ENCODE results near the gene SERPINI1.

DNA sequence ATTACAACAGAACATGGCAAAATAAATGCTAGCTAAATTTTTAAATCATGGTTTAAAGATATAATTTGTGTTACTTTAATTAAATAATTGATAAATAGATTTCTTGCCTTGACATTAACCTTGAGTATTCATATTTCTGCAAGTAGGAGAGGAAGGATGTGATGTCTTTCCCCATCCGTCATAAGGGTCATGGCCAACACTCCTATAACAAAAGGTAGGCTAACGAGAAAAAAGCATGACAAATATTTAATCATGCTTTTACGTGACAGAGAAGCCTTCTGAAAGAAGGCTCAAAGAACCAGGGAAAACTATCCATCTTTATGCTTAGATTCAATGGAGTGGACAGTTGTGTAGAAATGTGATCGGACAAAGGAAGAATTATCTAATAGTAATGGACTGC, 135.2 kb downstream of the SERPINI1 start:
- TF ChIP-seq, protein P1, sequence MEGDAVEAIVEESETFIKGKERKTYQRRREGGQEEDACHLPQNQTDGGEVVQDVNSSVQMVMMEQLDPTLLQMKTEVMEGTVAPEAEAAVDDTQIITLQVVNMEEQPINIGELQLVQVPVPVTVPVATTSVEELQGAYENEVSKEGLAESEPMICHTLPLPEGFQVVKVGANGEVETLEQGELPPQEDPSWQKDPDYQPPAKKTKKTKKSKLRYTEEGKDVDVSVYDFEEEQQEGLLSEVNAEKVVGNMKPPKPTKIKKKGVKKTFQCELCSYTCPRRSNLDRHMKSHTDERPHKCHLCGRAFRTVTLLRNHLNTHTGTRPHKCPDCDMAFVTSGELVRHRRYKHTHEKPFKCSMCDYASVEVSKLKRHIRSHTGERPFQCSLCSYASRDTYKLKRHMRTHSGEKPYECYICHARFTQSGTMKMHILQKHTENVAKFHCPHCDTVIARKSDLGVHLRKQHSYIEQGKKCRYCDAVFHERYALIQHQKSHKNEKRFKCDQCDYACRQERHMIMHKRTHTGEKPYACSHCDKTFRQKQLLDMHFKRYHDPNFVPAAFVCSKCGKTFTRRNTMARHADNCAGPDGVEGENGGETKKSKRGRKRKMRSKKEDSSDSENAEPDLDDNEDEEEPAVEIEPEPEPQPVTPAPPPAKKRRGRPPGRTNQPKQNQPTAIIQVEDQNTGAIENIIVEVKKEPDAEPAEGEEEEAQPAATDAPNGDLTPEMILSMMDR (IDR thresholded peaks at IDR 0.05; ENCODE audit: control extremely low read depth in 1 of 3, insufficient read depth in 1 of 3, low read depth in 1 of 3, low read length in 3 of 3) = no peak
- no peak for TF ChIP-seq JUN (IDR thresholded peaks at IDR 0.05; ENCODE audit: low read depth, low read length)
- TF ChIP-seq SUZ12 (IDR thresholded peaks at IDR 0.05; ENCODE audit: low read length) = no peak
- TF ChIP-seq POLR2A (IDR thresholded peaks at IDR 0.05; ENCODE audit: control extremely low read depth in 1 of 2, low read depth in 2 of 2, low read length in 2 of 2) = no peak
- TF ChIP-seq, protein P2, sequence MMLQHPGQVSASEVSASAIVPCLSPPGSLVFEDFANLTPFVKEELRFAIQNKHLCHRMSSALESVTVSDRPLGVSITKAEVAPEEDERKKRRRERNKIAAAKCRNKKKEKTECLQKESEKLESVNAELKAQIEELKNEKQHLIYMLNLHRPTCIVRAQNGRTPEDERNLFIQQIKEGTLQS (IDR thresholded peaks at IDR 0.05; ENCODE audit: insufficient read depth, low read depth, low read length) = no peak
- TF ChIP-seq EZH2 (IDR thresholded peaks at IDR 0.05; ENCODE audit: low read depth, low read length, severe bottlenecking) = no peak
- TF ChIP-seq TEAD4 (IDR thresholded peaks at IDR 0.05; ENCODE audit: low read depth, low read length) = no peak

Data from H1 (cell line).